OCI-LY3 (cell line): ENCODE data around the gene CLPSL2.

Experiments
- EZH2phosphoT487 ChIP-seq: fragments of 200-600 bp; shearing (Covaris generic); IDR thresholded peaks from 2 replicates; pipeline ENCODE4 v1.6.1; 2018; ENCODE audit warnings: antibody characterized with exemption, mixed run types, low read depth
- TF ChIP-seq, protein P1 (sequence below): fragments of 200-600, 300-600 bp; sonication (generic); IDR thresholded peaks from 2 replicates; pipeline ENCODE4 v1.5.1; 2014; ENCODE audit warnings: antibody characterized with exemption, low read length, low read depth

DNA sequence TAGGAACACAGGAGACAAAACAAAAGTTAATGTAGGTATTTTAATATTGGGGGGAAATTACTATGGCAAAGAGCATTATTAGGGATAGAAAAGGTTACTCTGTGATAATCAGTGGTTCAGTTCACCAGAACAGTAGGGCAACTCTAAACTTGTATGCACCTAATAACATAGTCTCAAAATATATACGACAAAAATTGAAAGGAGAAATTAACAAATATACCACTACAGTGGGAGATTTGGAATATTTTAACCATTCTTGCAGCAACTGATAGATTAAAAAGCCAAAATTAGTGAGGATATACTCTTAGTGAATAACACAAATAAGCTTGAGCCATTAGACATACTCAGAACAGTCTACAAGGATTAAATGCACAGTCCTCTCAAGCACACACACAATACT, 28.5 kb upstream of the CLPSL2 start:
- TF ChIP-seq, protein P1, sequence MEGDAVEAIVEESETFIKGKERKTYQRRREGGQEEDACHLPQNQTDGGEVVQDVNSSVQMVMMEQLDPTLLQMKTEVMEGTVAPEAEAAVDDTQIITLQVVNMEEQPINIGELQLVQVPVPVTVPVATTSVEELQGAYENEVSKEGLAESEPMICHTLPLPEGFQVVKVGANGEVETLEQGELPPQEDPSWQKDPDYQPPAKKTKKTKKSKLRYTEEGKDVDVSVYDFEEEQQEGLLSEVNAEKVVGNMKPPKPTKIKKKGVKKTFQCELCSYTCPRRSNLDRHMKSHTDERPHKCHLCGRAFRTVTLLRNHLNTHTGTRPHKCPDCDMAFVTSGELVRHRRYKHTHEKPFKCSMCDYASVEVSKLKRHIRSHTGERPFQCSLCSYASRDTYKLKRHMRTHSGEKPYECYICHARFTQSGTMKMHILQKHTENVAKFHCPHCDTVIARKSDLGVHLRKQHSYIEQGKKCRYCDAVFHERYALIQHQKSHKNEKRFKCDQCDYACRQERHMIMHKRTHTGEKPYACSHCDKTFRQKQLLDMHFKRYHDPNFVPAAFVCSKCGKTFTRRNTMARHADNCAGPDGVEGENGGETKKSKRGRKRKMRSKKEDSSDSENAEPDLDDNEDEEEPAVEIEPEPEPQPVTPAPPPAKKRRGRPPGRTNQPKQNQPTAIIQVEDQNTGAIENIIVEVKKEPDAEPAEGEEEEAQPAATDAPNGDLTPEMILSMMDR, result no peak
- no peak for TF ChIP-seq EZH2phosphoT487
